CD14-positive monocyte (primary cell): Measurements from ENCODE around the gene ARMC10. TPM values are rescaled to one million over a fixed set of nuclear protein-coding genes. Genes with fewer than 3 reads are reported as not detected.

Experiments used
- DNase-seq, 3 donors: peaks; one replicate each; pipeline ENCODE4 v3.0.0-alpha.2; 2011 to 2022
- H2AFZ ChIP-seq: 2 replicates; pipeline ENCODE4 v1.6.0; 2012; ENCODE audit warnings: mild to moderate bottlenecking, low read depth, low read length, inconsistent platforms; ENCODE audit not compliant: insufficient read depth, poor library complexity, severe bottlenecking
- H3K27ac ChIP-seq, 2 donors: 1 replicate in 1 of 2; 2 replicates in 1 of 2; pipeline ENCODE4 v1.5.1; 2012 to 2013; ENCODE audit warnings: low read length in 2 of 2, control low read depth in 1 of 2, inconsistent platforms in 1 of 2, low read depth in 1 of 2, mild to moderate bottlenecking in 1 of 2
- H3K27me3 ChIP-seq, 2 donors: one replicate each; pipeline versions ENCODE4 v1.6.0 to v1.6.1; 2011 to 2013; ENCODE audit warnings: low read length in 2 of 2; ENCODE audit not compliant: control insufficient read depth in 2 of 2, insufficient read depth in 2 of 2
- H3K36me3 ChIP-seq, 2 donors: replicated peaks in 1 of 2; 1 replicate in 1 of 2; 2 replicates in 1 of 2; pipeline versions ENCODE4 v1.5.1 to v1.6.1; 2012 to 2013; ENCODE audit warnings: low read length in 2 of 2, control low read depth in 1 of 2, inconsistent platforms in 1 of 2, mild to moderate bottlenecking in 1 of 2; ENCODE audit not compliant: insufficient read depth in 2 of 2, control insufficient read depth in 1 of 2
- H3K4me1 ChIP-seq, 2 donors: 1 replicate in 1 of 2; 2 replicates in 1 of 2; pipeline versions ENCODE4 v1.5.1 to v1.6.1; 2012 to 2013; ENCODE audit warnings: low read length in 2 of 2, control low read depth in 1 of 2, inconsistent platforms in 1 of 2, mild to moderate bottlenecking in 1 of 2, moderate library complexity in 1 of 2; ENCODE audit not compliant: insufficient read depth in 2 of 2, control insufficient read depth in 1 of 2
- H3K4me2 ChIP-seq: replicated peaks from 2 replicates; pipeline ENCODE3; 2012; ENCODE audit warnings: low read length, moderate library complexity, mild to moderate bottlenecking; ENCODE audit not compliant: poor library complexity, severe bottlenecking; ENCODE audit errors: extremely low read depth
- H3K4me3 ChIP-seq, 3 experiments: fragments of 200-600 bp in 1 of 3; sonication (generic) in 1 of 3; replicated peaks in 1 of 3; 1 replicate in 2 of 3; 2 replicates in 1 of 3; pipeline ENCODE4 v1.5.1; 2011 to 2013; ENCODE audit warnings: low read length in 3 of 3, mild to moderate bottlenecking in 3 of 3, control low read depth in 2 of 3, low read depth in 2 of 3, inconsistent platforms in 1 of 3, moderate library complexity in 1 of 3
- H3K79me2 ChIP-seq: 2 replicates; pipeline ENCODE4 v1.6.0; 2012; ENCODE audit warnings: mild to moderate bottlenecking, control low read depth, inconsistent platforms, low read length, moderate library complexity; ENCODE audit not compliant: insufficient read depth
- H3K9ac ChIP-seq: 2 replicates; pipeline ENCODE4 v1.6.0; 2017; ENCODE audit warnings: low read length, mild to moderate bottlenecking; ENCODE audit not compliant: insufficient read depth, poor library complexity, severe bottlenecking
- H3K9me3 ChIP-seq, 2 donors: replicated peaks in 1 of 2; 1 replicate in 1 of 2; 2 replicates in 1 of 2; pipeline versions ENCODE4 v1.5.1 to v1.6.1; 2012 to 2013; ENCODE audit warnings: low read length in 2 of 2, control low read depth in 1 of 2; ENCODE audit not compliant: control insufficient read depth in 1 of 2, insufficient read depth in 1 of 2
- H4K20me1 ChIP-seq: 2 replicates; pipeline ENCODE4 v1.6.0; 2012; ENCODE audit warnings: mild to moderate bottlenecking, low read length, control low read depth, moderate library complexity; ENCODE audit not compliant: insufficient read depth
- H3K27ac Mint-ChIP-seq, 7 donors: one replicate each; pipeline ENCODE4 v1.8.0; 2020; ENCODE audit warnings: mild to moderate bottlenecking in 7 of 7, mixed read lengths in 7 of 7, moderate library complexity in 6 of 7, inconsistent platforms in 2 of 7
- H3K27me3 Mint-ChIP-seq, 3 donors: one replicate each; pipeline ENCODE4 v1.8.0; 2021 to 2022; ENCODE audit warnings: low read depth in 3 of 3, mild to moderate bottlenecking in 3 of 3, mixed read lengths in 3 of 3, moderate library complexity in 3 of 3, inconsistent platforms in 1 of 3
- H3K36me3 Mint-ChIP-seq, 2 donors: one replicate each; pipeline ENCODE4 v1.8.0; 2020; ENCODE audit warnings: mixed read lengths in 2 of 2, inconsistent platforms in 1 of 2, mild to moderate bottlenecking in 1 of 2
- H3K4me1 Mint-ChIP-seq: one replicate; pipeline ENCODE4 v1.8.0; 2020; ENCODE audit warnings: mild to moderate bottlenecking, mixed read lengths
- H3K4me3 Mint-ChIP-seq, 2 donors: one replicate each; pipeline ENCODE4 v1.8.0; 2020; ENCODE audit warnings: mild to moderate bottlenecking in 2 of 2, mixed read lengths in 2 of 2, moderate library complexity in 1 of 2
- H3K9me3 Mint-ChIP-seq, 7 donors: one replicate each; pipeline ENCODE4 v1.8.0; 2020 to 2022; ENCODE audit warnings: mixed read lengths in 7 of 7, mild to moderate bottlenecking in 6 of 7, moderate library complexity in 6 of 7, inconsistent platforms in 2 of 7
- WGBS: methylation state at CpG from one replicate; pipeline ENCODE4 v1.1.5; 2013; ENCODE audit warnings: missing lambda C conversion rate; ENCODE audit not compliant: insufficient coverage; 5-methylcytosine and 5-hydroxymethylcytosine counted together
- intact Hi-C, 2 donors: fragments of 100-400 bp; cut with micrococcal nuclease; formaldehyde crosslinking; loops; one replicate each; pipeline versions ENCODE4 v1.15.0 to v1.15.1; 2023
- polyA plus RNA-seq, 3 donors: library from polyadenylated mRNA; depleted of rRNA in 1 of 3; unstranded in 2 of 3; stranded (reverse) in 1 of 3; fragments of 300-500 nt in 2 of 3; fragments of >200 nt in 1 of 3; fragmentation: Illumina TruSeq in 2 of 3; gene quantifications; 1 replicate in 2 of 3; 2 replicates in 1 of 3; pipeline ENCODE4 v1.2.3, GENCODE V29; 2012 to 2021
- TF ChIP-seq, protein P1 (sequence below): fragments of 200-600 bp; IDR thresholded peaks from one replicate; pipeline ENCODE4 v1.8.0; 2022; ENCODE audit warnings: antibody characterized with exemption, mild to moderate bottlenecking

Gene ARMC10
- polyA plus RNA-seq, 3 donors, result 15.4 to 60.1 (median 55.1) TPM

- intact Hi-C loops, result no loop called here
- peaks cover 2% of the 10 kb centered on the region for H3K4me1 Mint-ChIP-seq
These were observed 44.9 kb downstream of the ARMC10 start for GRCh38 chr7:103119791-103120291.

GRCh38 chr7:103120362-103120761, 45.4 kb downstream of the ARMC10 start:
- Histone ChIP-seq H3K36me3 (peaks cover 31 to 54% of the 10 kb centered on the region in 2 donors), H3K4me3 (no peak overlapping the region), H3K27ac (no peak overlapping the region), H2AFZ (no peak overlapping the region), H3K9me3 (no peaks in the 10 kb centered on the region), H3K9ac (no peak overlapping the region), H4K20me1 (no peaks in the 10 kb centered on the region), H3K4me2 (no peak overlapping the region), H3K79me2 (no peaks in the 10 kb centered on the region), H3K4me1 (peaks cover 0 to 3% of the 10 kb centered on the region in 2 donors), H3K27me3 (no peaks in the 10 kb centered on the region)
- H3K4me3 Mint-ChIP-seq, result no peak overlapping the region
- H3K4me1 Mint-ChIP-seq, result peaks cover 2% of the 10 kb centered on the region
- DNase-seq, result no peak
- TF ChIP-seq, protein P1, sequence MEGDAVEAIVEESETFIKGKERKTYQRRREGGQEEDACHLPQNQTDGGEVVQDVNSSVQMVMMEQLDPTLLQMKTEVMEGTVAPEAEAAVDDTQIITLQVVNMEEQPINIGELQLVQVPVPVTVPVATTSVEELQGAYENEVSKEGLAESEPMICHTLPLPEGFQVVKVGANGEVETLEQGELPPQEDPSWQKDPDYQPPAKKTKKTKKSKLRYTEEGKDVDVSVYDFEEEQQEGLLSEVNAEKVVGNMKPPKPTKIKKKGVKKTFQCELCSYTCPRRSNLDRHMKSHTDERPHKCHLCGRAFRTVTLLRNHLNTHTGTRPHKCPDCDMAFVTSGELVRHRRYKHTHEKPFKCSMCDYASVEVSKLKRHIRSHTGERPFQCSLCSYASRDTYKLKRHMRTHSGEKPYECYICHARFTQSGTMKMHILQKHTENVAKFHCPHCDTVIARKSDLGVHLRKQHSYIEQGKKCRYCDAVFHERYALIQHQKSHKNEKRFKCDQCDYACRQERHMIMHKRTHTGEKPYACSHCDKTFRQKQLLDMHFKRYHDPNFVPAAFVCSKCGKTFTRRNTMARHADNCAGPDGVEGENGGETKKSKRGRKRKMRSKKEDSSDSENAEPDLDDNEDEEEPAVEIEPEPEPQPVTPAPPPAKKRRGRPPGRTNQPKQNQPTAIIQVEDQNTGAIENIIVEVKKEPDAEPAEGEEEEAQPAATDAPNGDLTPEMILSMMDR, result no peak
- intact Hi-C loops, result no loop called here
- no peaks in the 10 kb centered on the region for H3K27me3 Mint-ChIP-seq
- peaks cover 30 to 38% of the 10 kb centered on the region in 2 donors for H3K36me3 Mint-ChIP-seq
- H3K27ac Mint-ChIP-seq, result no peak overlapping the region
- no peaks in the 10 kb centered on the region for H3K9me3 Mint-ChIP-seq
- no CpG with 5 or more reads among the region's 1 CpG for WGBS

More at GRCh38 chr7:103119791-103120291, 44.9 kb downstream of the ARMC10 start:
- Histone ChIP-seq H3K9ac (no peak overlapping the region), H3K9me3 (no peaks in the 10 kb centered on the region), H3K27me3 (no peaks in the 10 kb centered on the region), H3K27ac (no peak overlapping the region), H4K20me1 (no peaks in the 10 kb centered on the region), H2AFZ (no peak overlapping the region), H3K4me3 (no peak overlapping the region), H3K36me3 (peaks cover 31 to 57% of the 10 kb centered on the region in 2 donors), H3K79me2 (no peaks in the 10 kb centered on the region), H3K4me2 (no peak overlapping the region), H3K4me1 (peaks cover 0 to 3% of the 10 kb centered on the region in 2 donors)
- H3K9me3 Mint-ChIP-seq, result no peaks in the 10 kb centered on the region
- H3K27ac Mint-ChIP-seq, result no peak overlapping the region
- WGBS, result 100% methylated on average over 1 of the region's 11 CpGs
- peaks cover 34 to 38% of the 10 kb centered on the region in 2 donors for H3K36me3 Mint-ChIP-seq
- TF ChIP-seq, protein P1, result no peak
- no peaks in the 10 kb centered on the region for H3K27me3 Mint-ChIP-seq
- no peak overlapping the region for H3K4me3 Mint-ChIP-seq
- DNase-seq, result no peak
